ENCODE measurements around the gene SUN5. TPM values are rescaled to one million over a fixed set of nuclear protein-coding genes. Genes with fewer than 3 reads are reported as not detected.
A peak's percentile ranks its signal among the peaks of the same experiment; 100 is the strongest.

The SUN5 gene
- total and polyA plus RNA-seq, 7 experiments from 2014 or later, result not detected

GRCh38 chr20:32970115-32970972 lies 33.9 kb downstream of the SUN5 start:
- CTCF ChIA-PET, result interaction anchor here (1.5 kb wide), 1 partner anchor 35 kb away, joined by 6 read pairs; no protein-coding TSS in a partner anchor
- POLR2A ChIA-PET, result interaction anchor here (1.1 to 10.2 kb wide), 4 partner anchors 14 to 65 kb away, joined by 3 to 61 read pairs (median 22); no protein-coding TSS in a partner anchor

GRCh38 chr20:32969356-32970114 lies 34.7 kb downstream of the SUN5 start:
- Mint-ChIP-seq H3K27ac (peak overlapping the region in 3 of 9 donors; percentile 90 to 98 (median 94)), H3K4me3 (peak overlapping the region in 7 of 10 donors; percentile 37 to 80 (median 66)), H3K27me3 (no peaks in the 10 kb centered on the region), H3K4me1 (peaks cover 0 to 70% (median 58%) of the 10 kb centered on the region in 7 donors), H3K9me3 (peaks cover 0 to 5% (median 0%) of the 10 kb centered on the region in 11 donors), H3K36me3 (peaks cover 0 to 6% (median 0%) of the 10 kb centered on the region in 5 donors)
- Histone ChIP-seq H3K36me3 (ENCODE audit: control insufficient read depth in 2 of 3, insufficient read depth in 3 of 3, low read length in 3 of 3) (no peaks in the 10 kb centered on the region), H3K4me3 (ENCODE audit: low read length) (no peak overlapping the region), H3K9me3 (ENCODE audit: control insufficient read depth in 2 of 3, low read length in 3 of 3) (no peaks in the 10 kb centered on the region), H3K27ac (ENCODE audit: low read depth, low read length) (peak overlapping the region; percentile 85), H3K4me1 (ENCODE audit: control insufficient read depth in 2 of 2, insufficient read depth in 2 of 2, low read length in 2 of 2) (peaks cover 91 to 96% of the 10 kb centered on the region in 2 donors), H3K27me3 (ENCODE audit: control insufficient read depth in 2 of 2, insufficient read depth in 2 of 2, low read length in 2 of 2) (no peaks in the 10 kb centered on the region)
- DNase-seq, result no peak
- POLR2A ChIA-PET, result interaction anchor here (1.0 to 10.2 kb wide), 3 partner anchors 15 to 24 kb away, joined by 4 to 61 read pairs (median 40); no protein-coding TSS in a partner anchor
- CTCF ChIA-PET, result interaction anchor here (1.1 to 5.2 kb wide), 2 partner anchors 12 to 24 kb away, joined by 3 to 25 read pairs; no protein-coding TSS in a partner anchor
- ATAC-seq, result no peak
- intact Hi-C loops (cut with micrococcal nuclease), result loop anchor here in 1 of 2 donors (5.0 kb wide), 1 partner anchor 1023 kb away; the partner anchor contains the start of gene RALY

More at GRCh38 chr20:32970115-32970972, 33.9 kb downstream of the SUN5 start:
- Mint-ChIP-seq H3K9me3 (peaks cover 0 to 10% (median 3%) of the 10 kb centered on the region in 11 donors), H3K4me3 (peak overlapping the region in 6 of 10 donors; percentile 37 to 75 (median 65)), H3K27ac (peak overlapping the region in 3 of 9 donors; percentile 90 to 98 (median 94)), H3K27me3 (no peaks in the 10 kb centered on the region), H3K4me1 (peaks cover 0 to 72% (median 57%) of the 10 kb centered on the region in 7 donors), H3K36me3 (peaks cover 0 to 8% (median 4%) of the 10 kb centered on the region in 5 donors)
- ATAC-seq, result no peak
- no peaks in the 10 kb centered on the region for H3K36me3 ChIP-seq (ENCODE audit: control insufficient read depth in 2 of 3, insufficient read depth in 3 of 3, low read length in 3 of 3)
- intact Hi-C loops (cut with micrococcal nuclease), result loop anchor here in 1 of 2 donors (5.0 kb wide), 1 partner anchor 1022 kb away; the partner anchor contains the start of gene RALY
- no peak for DNase-seq
- H3K4me1 ChIP-seq (ENCODE audit: control insufficient read depth in 2 of 2, insufficient read depth in 2 of 2, low read length in 2 of 2), result peaks cover 87 to 95% of the 10 kb centered on the region in 2 donors
- H3K9me3 ChIP-seq (ENCODE audit: control insufficient read depth in 2 of 3, low read length in 3 of 3), result no peaks in the 10 kb centered on the region
- H3K27me3 ChIP-seq (ENCODE audit: control insufficient read depth in 2 of 2, insufficient read depth in 2 of 2, low read length in 2 of 2), result no peaks in the 10 kb centered on the region
- peak overlapping the region; percentile 53 for H3K4me3 ChIP-seq (ENCODE audit: low read length)
- H3K27ac ChIP-seq (ENCODE audit: low read depth, low read length), result peak overlapping the region; percentile 85

GRCh38 chr20:32968478-32969241 lies 35.6 kb downstream of the SUN5 start:
- Mint-ChIP-seq H3K4me1 (peaks cover 5 to 71% (median 60%) of the 10 kb centered on the region in 7 donors), H3K9me3 (peaks cover 0 to 2% (median 0%) of the 10 kb centered on the region in 11 donors), H3K27ac (peak overlapping the region in 3 of 9 donors; percentile 90 to 98 (median 94)), H3K4me3 (peak overlapping the region in 7 of 10 donors; percentile 41 to 82 (median 62)), H3K36me3 (peaks cover 0 to 8% (median 0%) of the 10 kb centered on the region in 5 donors), H3K27me3 (no peaks in the 10 kb centered on the region)
- ChIA-PET POLR2A (interaction anchor here (1.0 to 10.2 kb wide), 5 partner anchors 8 to 23 kb away, joined by 3 to 61 read pairs (median 11); no protein-coding TSS in a partner anchor), CTCF (interaction anchor here (1.1 to 5.2 kb wide), 3 partner anchors 11 to 37 kb away, joined by 3 to 25 read pairs (median 19); partner anchors contain the start of gene SUN5)
- Histone ChIP-seq H3K36me3 (ENCODE audit: control insufficient read depth in 2 of 3, insufficient read depth in 3 of 3, low read length in 3 of 3) (no peaks in the 10 kb centered on the region), H3K9me3 (ENCODE audit: control insufficient read depth in 2 of 3, low read length in 3 of 3) (no peaks in the 10 kb centered on the region), H3K4me1 (ENCODE audit: control insufficient read depth in 2 of 2, insufficient read depth in 2 of 2, low read length in 2 of 2) (peaks cover 86 to 91% of the 10 kb centered on the region in 2 donors), H3K27ac (ENCODE audit: low read depth, low read length) (peak overlapping the region; percentile 85), H3K27me3 (ENCODE audit: control insufficient read depth in 2 of 2, insufficient read depth in 2 of 2, low read length in 2 of 2) (no peaks in the 10 kb centered on the region), H3K4me3 (ENCODE audit: low read length) (no peak overlapping the region)
- DNase-seq (peak in 3 of 9 donors; percentile 21 to 45 (median 27)), ATAC-seq (no peak)
- intact Hi-C loops (cut with micrococcal nuclease), result no loop called here

GRCh38 chr20:32967961-32968457 lies 36.2 kb downstream of the SUN5 start:
- Histone ChIP-seq H3K36me3 (ENCODE audit: control insufficient read depth in 2 of 3, insufficient read depth in 3 of 3, low read length in 3 of 3) (no peaks in the 10 kb centered on the region), H3K4me1 (ENCODE audit: control insufficient read depth in 2 of 2, insufficient read depth in 2 of 2, low read length in 2 of 2) (peaks cover 79 to 91% of the 10 kb centered on the region in 2 donors), H3K4me3 (ENCODE audit: low read length) (peak overlapping the region; percentile 46), H3K9me3 (ENCODE audit: control insufficient read depth in 2 of 3, low read length in 3 of 3) (no peaks in the 10 kb centered on the region), H3K27me3 (ENCODE audit: control insufficient read depth in 2 of 2, insufficient read depth in 2 of 2, low read length in 2 of 2) (no peaks in the 10 kb centered on the region), H3K27ac (ENCODE audit: low read depth, low read length) (peak overlapping the region; percentile 85)
- Mint-ChIP-seq H3K4me1 (peaks cover 11 to 78% (median 64%) of the 10 kb centered on the region in 7 donors), H3K9me3 (peaks cover 0 to 2% (median 0%) of the 10 kb centered on the region in 11 donors), H3K27me3 (no peaks in the 10 kb centered on the region), H3K4me3 (peak overlapping the region in 7 of 10 donors; percentile 50 to 82 (median 74)), H3K36me3 (peaks cover 0 to 3% (median 0%) of the 10 kb centered on the region in 5 donors), H3K27ac (peak overlapping the region in 3 of 9 donors; percentile 90 to 98 (median 94))
- ChIA-PET CTCF (interaction anchor here (0.5 to 5.2 kb wide), 4 partner anchors 12 to 722 kb away, joined by 4 to 25 read pairs (median 12); partner anchors contain the start of gene SUN5), POLR2A (interaction anchor here (0.6 to 10.2 kb wide), 10 partner anchors 9 to 173 kb away, joined by 3 to 61 read pairs (median 8); no protein-coding TSS in a partner anchor)
- intact Hi-C loops (cut with micrococcal nuclease), result loop anchor here in 1 of 2 donors (1.0 kb wide), 1 partner anchor 22 kb away; no protein-coding TSS in a partner anchor
- ATAC-seq, result peak; percentile 43
- peak in 7 of 9 donors; percentile 45 to 83 (median 57) for DNase-seq

Data from naive thymus-derived CD4-positive, alpha-beta T cell (primary cell).